Measurements from ENCODE around the gene XRRA1.

Gene XRRA1

GRCh38 chr11:74824285-74824982 is 124.5 kb downstream of the XRRA1 start:
- no peak for DNase-seq

DNA sequence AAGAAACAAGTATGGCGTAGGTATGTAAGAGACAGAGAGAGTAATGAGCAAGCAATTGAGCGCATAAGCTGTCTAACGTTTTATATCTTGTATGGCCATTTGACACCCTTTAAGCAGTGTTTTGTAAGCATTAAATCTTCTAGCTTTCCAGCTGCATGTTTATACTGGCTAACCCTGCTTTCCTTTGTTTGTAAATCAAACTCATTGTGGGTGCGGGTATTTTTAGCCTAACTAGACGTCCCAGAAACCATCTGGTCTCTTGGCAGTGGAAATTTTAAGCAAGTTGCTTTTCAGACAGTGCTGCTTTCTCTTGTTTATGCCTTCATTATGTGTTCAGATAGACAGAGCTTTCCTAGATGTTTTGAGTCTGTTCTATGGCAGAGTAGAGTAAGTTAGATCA is 126.7 kb downstream of the XRRA1 start:
- no peak for DNase-seq

GRCh38 chr11:74820763-74821162 is 128.1 kb downstream of the XRRA1 start:
- peak; percentile 24 to 68 (median 58) for DNase-seq

DNA sequence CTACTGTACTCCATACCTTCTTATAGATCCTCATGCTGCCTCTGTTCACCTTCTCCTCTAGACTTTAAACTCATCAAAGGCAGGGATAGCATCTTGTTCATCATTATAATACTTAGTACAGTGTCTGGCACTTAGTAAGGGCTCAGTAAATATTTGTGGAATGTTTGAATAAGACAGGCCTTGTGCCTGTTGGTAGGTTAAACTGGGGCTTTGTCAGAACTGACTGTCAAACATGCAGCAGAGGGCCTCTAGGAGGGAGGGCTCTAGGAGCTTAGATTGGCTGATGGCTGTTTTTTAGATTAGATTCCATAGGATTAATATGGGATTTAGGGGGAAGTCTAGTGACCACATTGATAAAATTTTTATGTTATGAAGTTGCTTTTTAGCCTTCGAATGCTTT is 129.5 kb downstream of the XRRA1 start:
- DNase-seq = no peak

GRCh38 chr11:74818283-74818946 is 130.5 kb downstream of the XRRA1 start:
- DNase-seq = no peak

- DNase-seq = no peak
Measured at GRCh38 chr11:74816664-74817063, 132.2 kb downstream of the XRRA1 start.

DNA sequence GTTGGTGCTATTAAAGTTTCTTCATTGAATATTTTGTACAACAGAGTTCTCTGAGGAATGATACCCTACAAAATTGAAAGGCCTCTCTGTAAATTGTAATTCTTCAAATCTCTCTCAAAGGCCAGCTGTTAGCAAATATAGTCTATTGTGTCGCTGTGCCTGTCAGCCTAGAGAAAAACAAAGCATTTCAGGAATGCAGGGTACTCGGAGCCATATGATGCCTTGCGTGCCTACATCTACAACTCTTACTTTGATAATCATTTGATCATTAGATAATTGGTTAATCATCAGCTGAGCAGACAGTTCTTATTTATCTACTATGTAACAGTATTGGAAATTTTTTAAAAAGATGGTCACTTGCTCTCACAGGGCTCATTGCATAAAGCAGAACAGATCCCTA is 132.9 kb downstream of the XRRA1 start:
- no peak for DNase-seq

DNA sequence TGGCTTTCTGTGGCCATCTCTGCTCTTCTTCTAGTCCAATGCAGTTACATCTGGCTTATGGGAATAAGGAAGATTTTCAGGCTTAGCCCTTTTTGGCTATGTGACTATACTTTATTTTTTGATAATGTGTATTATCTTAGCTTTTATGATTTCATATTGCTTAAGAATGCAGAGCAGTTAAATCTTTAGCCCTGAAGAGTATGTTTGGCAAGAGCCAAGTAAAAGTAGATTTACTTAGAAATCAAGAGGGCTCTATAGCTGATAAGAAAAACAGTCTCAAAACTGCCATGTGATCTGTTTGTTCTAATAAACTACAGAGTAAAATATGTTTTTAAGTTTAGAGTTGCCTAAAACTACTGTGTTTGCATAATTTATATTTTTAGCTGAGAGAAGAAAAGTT is 139.1 kb downstream of the XRRA1 start:
- DNase-seq = no peak

DNA sequence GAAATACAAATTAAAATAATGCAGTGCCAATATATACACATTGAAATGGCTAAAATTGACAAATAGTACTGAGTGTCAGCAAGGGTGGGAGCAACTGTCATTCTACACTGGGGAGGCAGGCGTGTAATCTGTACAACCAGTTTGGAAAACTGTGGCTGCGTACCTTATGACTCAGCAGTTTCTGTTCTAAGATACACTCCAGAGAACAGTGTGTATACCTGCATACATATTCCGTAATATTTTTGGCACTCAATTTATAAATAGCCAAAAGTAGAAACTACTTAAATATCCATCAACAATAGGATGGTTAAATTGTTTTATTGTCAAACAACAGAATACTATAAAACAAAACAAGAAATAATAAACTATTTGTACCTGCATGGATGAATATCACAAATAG is 142.6 kb downstream of the XRRA1 start:
- DNase-seq = no peak

DNA sequence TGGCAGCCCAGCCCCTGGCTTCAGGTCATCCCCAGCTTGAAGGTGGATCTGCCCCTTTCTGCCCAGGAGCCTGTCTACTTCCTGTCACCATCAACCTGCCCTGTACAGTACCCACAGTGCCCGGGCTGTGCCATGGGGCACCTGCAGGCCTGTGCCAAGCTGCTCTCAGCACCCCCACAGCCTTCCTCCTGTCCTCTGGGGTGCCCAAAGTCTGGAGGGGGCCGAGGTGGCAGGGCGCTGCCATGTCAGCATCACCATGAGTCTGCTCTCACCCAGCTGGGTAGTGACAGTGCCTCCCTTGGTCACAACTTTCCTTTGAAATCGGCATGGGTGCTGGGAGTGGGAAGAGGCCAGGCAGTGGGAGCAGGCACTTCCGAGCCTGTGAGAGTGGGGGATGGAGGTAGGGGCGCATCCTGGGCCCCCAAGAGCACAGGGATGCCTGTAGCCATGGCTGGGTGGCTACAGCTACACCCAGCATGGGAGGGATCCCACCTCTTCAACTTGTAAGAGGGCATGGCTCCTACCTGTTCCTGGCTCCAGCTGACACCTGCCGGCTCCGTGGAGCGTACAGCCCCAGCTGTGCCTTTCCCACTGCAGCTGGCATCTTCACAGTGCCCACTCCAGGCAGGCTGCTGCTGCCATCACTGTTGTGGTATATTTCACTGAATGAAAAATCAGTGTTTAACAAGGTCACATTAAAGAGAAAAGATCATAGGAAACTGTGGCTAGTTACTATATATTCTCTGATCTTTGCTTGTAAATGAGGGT is 157.4 kb downstream of the XRRA1 start:
- no peak for DNase-seq
